B cell (primary cell): ENCODE data around the gene INKA2. TPM values are rescaled to one million over a fixed set of nuclear protein-coding genes. Genes with fewer than 3 reads are reported as not detected.

Experiments used
- ATAC-seq: fragments of 200-7000 bp; cut with Tn5 transposase; one replicate; pipeline ENCODE4 v1.10.0; 2021; ENCODE audit warnings: low read depth, mild to moderate bottlenecking, moderate number of reproducible peaks, moderate library complexity
- CTCF ChIA-PET: fragments of 350-600 bp; sonication (Branson Sonifier 250); formaldehyde crosslinking; loops from one replicate; lab custom pipeline; 2021; ENCODE audit warnings: antibody characterized with exemption, inconsistent platforms; lab: Charles Lee
- POLR2A ChIA-PET: fragments of 350-600 bp; sonication (Branson Sonifier 250); formaldehyde crosslinking; loops from one replicate; lab custom pipeline; 2021; ENCODE audit warnings: antibody characterized with exemption; lab: Charles Lee
- DNase-seq: peaks from one replicate; pipeline ENCODE4 v3.0.0; 2013
- H2AFZ ChIP-seq: 2 replicates; pipeline ENCODE4 v1.6.1; 2012; ENCODE audit warnings: mild to moderate bottlenecking, low read depth, low read length; ENCODE audit not compliant: insufficient read depth, poor library complexity, severe bottlenecking
- H3K27ac ChIP-seq, 2 donors: 1 replicate in 1 of 2; 2 replicates in 1 of 2; pipeline ENCODE4 v1.5.1; 2012 to 2013; ENCODE audit warnings: low read length in 2 of 2, mild to moderate bottlenecking in 2 of 2, moderate library complexity in 1 of 2
- H3K27me3 ChIP-seq, 4 experiments: fragments of 200-600 bp in 1 of 4; sonication (generic) in 1 of 4; replicated peaks in 1 of 4; 1 replicate in 2 of 4; 2 replicates in 2 of 4; pipeline versions ENCODE4 v1.6.1 to v1.7.0; 2013 to 2016; ENCODE audit warnings: low read length in 3 of 4, mild to moderate bottlenecking in 2 of 4, mixed read lengths in 1 of 4, moderate library complexity in 1 of 4; ENCODE audit not compliant: insufficient read depth in 4 of 4, control insufficient read depth in 3 of 4; ENCODE audit errors: control extremely low read depth in 1 of 4
- H3K36me3 ChIP-seq, 2 experiments: replicated peaks in 1 of 2; 1 replicate in 1 of 2; 2 replicates in 1 of 2; pipeline versions ENCODE4 v1.6.1 to v1.7.1; 2013; ENCODE audit warnings: low read length in 1 of 2; ENCODE audit not compliant: insufficient read depth in 2 of 2, control insufficient read depth in 1 of 2; ENCODE audit errors: control extremely low read depth in 1 of 2, extremely low read depth in 1 of 2
- H3K4me1 ChIP-seq, 2 donors: fragments of 200-600 bp in 1 of 2; sonication (generic) in 1 of 2; 1 replicate in 1 of 2; 2 replicates in 1 of 2; pipeline versions ENCODE4 v1.5.1 to v1.6.1; 2013 to 2017; ENCODE audit warnings: low read length in 2 of 2; ENCODE audit not compliant: control insufficient read depth in 2 of 2, insufficient read depth in 2 of 2
- H3K4me2 ChIP-seq: replicated peaks from 2 replicates; pipeline ENCODE3; 2012; ENCODE audit warnings: mild to moderate bottlenecking, low read depth, low read length; ENCODE audit not compliant: poor library complexity, severe bottlenecking
- H3K4me3 ChIP-seq, 5 experiments: fragments of 200-600 bp in 1 of 5; sonication (generic) in 1 of 5; 1 replicate in 3 of 5; 2 replicates in 2 of 5; pipeline versions ENCODE4 v1.5.1 to v1.7.0; 2011 to 2016; ENCODE audit warnings: low read length in 4 of 5, mild to moderate bottlenecking in 4 of 5, low read depth in 2 of 5, control low read depth in 1 of 5, moderate library complexity in 1 of 5; ENCODE audit not compliant: insufficient read depth in 1 of 5; ENCODE audit errors: control extremely low read depth in 1 of 5, extremely low read depth in 1 of 5
- H3K79me2 ChIP-seq: fragments of 200-600 bp; sonication (generic); one replicate; pipeline ENCODE4 v1.6.0; 2016; ENCODE audit warnings: low read length; ENCODE audit not compliant: control insufficient read depth, insufficient read depth
- H3K9ac ChIP-seq: fragments of 200-600 bp; sonication (generic); 2 replicates; pipeline ENCODE4 v1.6.1; 2017; ENCODE audit warnings: mild to moderate bottlenecking, low read length, moderate library complexity
- H3K9me3 ChIP-seq, 3 donors: one replicate each; pipeline versions ENCODE4 v1.6.1 to v1.7.1; 2013; ENCODE audit warnings: low read length in 2 of 3; ENCODE audit not compliant: control insufficient read depth in 2 of 3, insufficient read depth in 1 of 3; ENCODE audit errors: control extremely low read depth in 1 of 3
- H4K20me1 ChIP-seq: 2 replicates; pipeline ENCODE4 v1.6.0; 2012; ENCODE audit warnings: mild to moderate bottlenecking, low read length; ENCODE audit not compliant: insufficient read depth, control insufficient read depth, poor library complexity, severe bottlenecking
- H3K27ac Mint-ChIP-seq: one replicate; pipeline ENCODE4 v1.8.0; 2021; ENCODE audit warnings: mixed read lengths
- H3K27me3 Mint-ChIP-seq: one replicate; pipeline ENCODE4 v1.8.0; 2021; ENCODE audit warnings: mixed read lengths
- H3K4me1 Mint-ChIP-seq: one replicate; pipeline ENCODE4 v1.8.0; 2021; ENCODE audit warnings: mixed read lengths
- H3K4me3 Mint-ChIP-seq: one replicate; pipeline ENCODE4 v1.8.0; 2021; ENCODE audit warnings: mixed read lengths
- H3K9me3 Mint-ChIP-seq: one replicate; pipeline ENCODE4 v1.8.0; 2022; ENCODE audit warnings: mixed read lengths; ENCODE audit not compliant: insufficient read depth
- CTCF ChIP-seq: fragments of 200-600 bp; IDR thresholded peaks from one replicate; pipeline ENCODE4 v1.8.0; 2022; ENCODE audit warnings: antibody characterized with exemption, mild to moderate bottlenecking
- EZH2 ChIP-seq: IDR thresholded peaks from 2 replicates; pipeline ENCODE4 v1.6.1; 2012; ENCODE audit warnings: borderline replicate concordance, low read depth, mild to moderate bottlenecking, moderate library complexity, low read length; ENCODE audit not compliant: insufficient read depth, poor library complexity, severe bottlenecking
- WGBS: methylation state at CpG from one replicate; pipeline ENCODE4 v1.1.5; 2013; ENCODE audit warnings: missing lambda C conversion rate; ENCODE audit not compliant: insufficient coverage; 5-methylcytosine and 5-hydroxymethylcytosine counted together
- intact Hi-C: fragments of 100-400 bp; cut with micrococcal nuclease; formaldehyde crosslinking; loops from one replicate; pipeline ENCODE4 v1.10.0; 2022
- polyA plus RNA-seq: library from polyadenylated mRNA; depleted of rRNA; stranded (reverse); fragments of >200 nt; gene quantifications from 2 replicates; pipeline ENCODE4 v1.2.3, GENCODE V29; 2012
- total RNA-seq, 2 donors: library from RNA; stranded (reverse); fragments of 120-200 nt in 1 of 2; gene quantifications; 1 replicate in 1 of 2; 2 replicates in 1 of 2; pipeline versions ENCODE4 v1.2.3 to v1.2.4, GENCODE V29; 2013 to 2022

Gene INKA2
- total and polyA plus RNA-seq, 2 donors (not counting 1 experiment from before 2014, with no cell fraction given) = 0.67 to 6.4 TPM

- ChIA-PET POLR2A (no interaction called here), CTCF (interaction anchor here (1.3 to 5.0 kb wide), 6 partner anchors 9 to 32 kb away, joined by 3 to 66 read pairs (median 8); no protein-coding TSS in a partner anchor)
- peaks cover 15 to 30% of the 10 kb centered on the region in 2 donors for H3K4me1 ChIP-seq
- DNase-seq = no peak
- Mint-ChIP-seq H3K4me3 (peak overlapping the region; percentile 97), H3K27ac (no peak overlapping the region), H3K4me1 (peaks cover 25% of the 10 kb centered on the region), H3K27me3 (peaks cover 3% of the 10 kb centered on the region), H3K9me3 (no peaks in the 10 kb centered on the region)
- no peaks in the 10 kb centered on the region for H3K9me3 ChIP-seq
- no peaks in the 10 kb centered on the region for H3K79me2 ChIP-seq
- H3K27ac ChIP-seq = no peak overlapping the region
- no peak for ATAC-seq
- H3K36me3 ChIP-seq = no peaks in the 10 kb centered on the region
- no peak for TF ChIP-seq CTCF
- TF ChIP-seq EZH2 = no peak
- H3K9ac ChIP-seq = no peak overlapping the region
- no peak overlapping the region for H2AFZ ChIP-seq
- intact Hi-C loops = no loop called here
- H3K4me3 ChIP-seq = no peak overlapping the region
- 90% methylated on average over 4 of the region's 4 CpGs for WGBS
- H3K27me3 ChIP-seq = peaks cover 0 to 36% (median 14%) of the 10 kb centered on the region in 4 experiments
- H4K20me1 ChIP-seq = no peaks in the 10 kb centered on the region
- no peak overlapping the region for H3K4me2 ChIP-seq
Measured at GRCh38 chr1:111736548-111737215, 2.5 kb downstream of the INKA2 start.

GRCh38 chr1:111735858-111736544 lies 3.2 kb downstream of the INKA2 start:
- H3K9me3 Mint-ChIP-seq = no peaks in the 10 kb centered on the region
- H3K9ac ChIP-seq = no peak overlapping the region
- ATAC-seq (no peak), DNase-seq (no peak)
- ChIA-PET POLR2A (no interaction called here), CTCF (interaction anchor here (0.6 to 5.0 kb wide), 5 partner anchors 11 to 250 kb away, joined by 3 to 66 read pairs (median 13); no protein-coding TSS in a partner anchor)
- intact Hi-C loops = no loop called here
- no peak overlapping the region for H3K27ac ChIP-seq
- no peak overlapping the region for H3K4me3 Mint-ChIP-seq
- H4K20me1 ChIP-seq = no peaks in the 10 kb centered on the region
- H3K4me1 ChIP-seq = peaks cover 15 to 30% of the 10 kb centered on the region in 2 donors
- peaks cover 3% of the 10 kb centered on the region for H3K27me3 Mint-ChIP-seq
- no peaks in the 10 kb centered on the region for H3K79me2 ChIP-seq
- peaks cover 0 to 31% (median 10%) of the 10 kb centered on the region in 4 experiments for H3K27me3 ChIP-seq
- peaks cover 24% of the 10 kb centered on the region for H3K4me1 Mint-ChIP-seq
- H3K36me3 ChIP-seq = no peaks in the 10 kb centered on the region
- H3K27ac Mint-ChIP-seq = no peak overlapping the region
- no peak for TF ChIP-seq CTCF
- TF ChIP-seq EZH2 = no peak
- 80% methylated on average over 8 of the region's 8 CpGs for WGBS
- no peak overlapping the region for H2AFZ ChIP-seq
- H3K4me3 ChIP-seq = no peak overlapping the region
- no peaks in the 10 kb centered on the region for H3K9me3 ChIP-seq
- H3K4me2 ChIP-seq = no peak overlapping the region
